A673 (cell line): Measurements from ENCODE around the gene KRTAP4-6. TPM values are rescaled to one million over a fixed set of nuclear protein-coding genes. Genes with fewer than 3 reads are reported as not detected.
"Not testable (repeated sequence)": the region's sequence is repeated elsewhere in the genome, so short reads cannot be mapped to it uniquely, and the experiment has no call there.

ENCODE experiments used
- BruUV-seq: library from RNA; stranded (reverse); fragments of 400-500 nt; replicated peaks from 2 replicates; lab custom pipeline; 2021; lab: Mats Ljungman, UMichigan
- CTCF ChIA-PET: fragments of 300-600 bp; sonication (Branson Sonifier 250); formaldehyde crosslinking; loops from one replicate; lab custom pipeline; 2022; ENCODE audit warnings: antibody characterized with exemption; lab: Charles Lee
- POLR2A ChIA-PET: fragments of 300-600 bp; sonication (Branson Sonifier 250); formaldehyde crosslinking; loops from one replicate; lab custom pipeline; 2022; ENCODE audit warnings: antibody characterized with exemption; ENCODE audit not compliant: low non-redundant PET; lab: Charles Lee
- DNase-seq: peaks from one replicate; pipeline ENCODE4 v3.0.0-alpha.2; 2015; ENCODE audit warnings: low spot score
- H3K27ac ChIP-seq: fragments of 200-600 bp; sonication (generic); 2 replicates; pipeline ENCODE4 v1.5.1; 2016; ENCODE audit warnings: mixed run types, low read depth, mild to moderate bottlenecking, mixed read lengths, antibody characterized with exemption, low read length; ENCODE audit not compliant: poor library complexity, severe bottlenecking
- H3K27me3 ChIP-seq: fragments of 200-600 bp; sonication (generic); replicated peaks from 2 replicates; pipeline ENCODE4 v1.6.1; 2017; ENCODE audit warnings: mixed run types, low read depth, mild to moderate bottlenecking, mixed read lengths, antibody characterized with exemption, low read length; ENCODE audit not compliant: insufficient read depth, poor library complexity
- H3K36me3 ChIP-seq: fragments of 200-600 bp; sonication (generic); 2 replicates; pipeline ENCODE4 v1.6.1; 2016; ENCODE audit warnings: mixed run types, mild to moderate bottlenecking, mixed read lengths, antibody characterized with exemption, low read length; ENCODE audit not compliant: insufficient read depth, poor library complexity, severe bottlenecking
- H3K4me1 ChIP-seq: fragments of 200-600 bp; sonication (generic); 2 replicates; pipeline ENCODE4 v1.6.1; 2017; ENCODE audit warnings: mixed run types, mild to moderate bottlenecking, mixed read lengths, antibody characterized with exemption, low read length; ENCODE audit not compliant: insufficient read depth, poor library complexity, severe bottlenecking
- H3K4me3 ChIP-seq: fragments of 200-600 bp; sonication (generic); 2 replicates; pipeline ENCODE4 v1.5.1; 2016; ENCODE audit warnings: low read depth, mixed run types, mild to moderate bottlenecking, mixed read lengths, low read length; ENCODE audit not compliant: poor library complexity, severe bottlenecking
- H3K9me3 ChIP-seq: fragments of 200-600 bp; sonication (generic); 2 replicates; pipeline ENCODE4 v1.6.1; 2016; ENCODE audit warnings: mixed run types, low read depth, mild to moderate bottlenecking, mixed read lengths, antibody characterized with exemption, low read length; ENCODE audit not compliant: poor library complexity, severe bottlenecking
- EZH2 ChIP-seq: fragments of 200-600 bp; sonication (generic); IDR thresholded peaks from 2 replicates; pipeline ENCODE4 v1.6.1; 2017; ENCODE audit warnings: borderline replicate concordance, low read depth, mild to moderate bottlenecking, mixed read lengths, antibody characterized with exemption, low read length; ENCODE audit not compliant: poor library complexity, severe bottlenecking
- intact Hi-C: fragments of 100-400 bp; cut with micrococcal nuclease; formaldehyde crosslinking; loops from one replicate; pipeline ENCODE4 v1.10.0; 2022; ENCODE audit not compliant: unreplicated experiment
- total RNA-seq: library from RNA; stranded (reverse); gene quantifications from 2 replicates; pipeline ENCODE4 v1.2.3, GENCODE V29; 2021
- TF ChIP-seq, protein P1 (sequence below): fragments of 300-800, 200-600 bp; sonication (generic); conservative IDR thresholded peaks from 2 replicates; pipeline ENCODE4 v1.5.1; 2017; ENCODE audit warnings: low read depth, mild to moderate bottlenecking, antibody characterized with exemption, low read length, moderate library complexity, mixed read lengths

Gene KRTAP4-6
- total RNA-seq, 1 experiment from 2014 or later: not detected

DNA sequence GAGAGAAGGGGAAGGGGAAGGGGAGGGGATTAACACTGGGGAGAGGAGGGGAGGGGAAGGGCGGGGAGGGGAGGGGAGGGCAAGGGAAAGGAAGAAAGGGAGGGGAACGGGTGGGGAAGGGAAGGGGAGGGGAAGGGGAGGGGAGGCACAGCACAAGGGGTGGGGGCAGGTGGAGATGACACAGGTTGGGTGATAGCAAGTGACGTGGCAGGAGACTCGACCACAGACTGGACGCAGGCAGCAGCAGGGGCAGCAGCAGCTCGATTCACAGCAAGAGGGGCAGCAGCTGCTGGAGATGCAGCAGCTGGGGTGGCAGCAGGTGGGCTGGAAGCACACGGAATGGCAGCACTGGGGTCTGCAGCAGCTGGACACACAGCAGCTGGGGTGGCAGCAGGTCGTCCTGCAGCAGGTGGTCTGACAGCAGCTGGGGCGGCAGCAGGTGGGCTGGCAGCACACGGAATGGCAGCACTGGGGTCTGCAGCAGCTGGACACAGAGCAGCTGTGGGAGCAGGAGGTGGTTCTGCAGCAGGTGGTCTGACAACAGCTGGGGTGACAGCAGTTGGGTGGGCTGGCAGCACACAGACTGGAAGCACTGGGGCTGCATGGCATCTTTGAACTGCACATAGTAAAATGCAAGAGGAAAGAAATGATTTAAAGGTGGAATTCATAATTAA, 38.6 kb downstream of the KRTAP4-6 start, which contains the start of gene KRTAP4-16:
Gene KRTAP4-16 (minus strand): TSS at position 624 of the 674 bp plus-strand sequence. CDS start 0 bp downstream, at position 624.
- H3K27ac ChIP-seq: no peak within 1 kb of the TSS
- BruUV-seq: no TSS peak

DNA sequence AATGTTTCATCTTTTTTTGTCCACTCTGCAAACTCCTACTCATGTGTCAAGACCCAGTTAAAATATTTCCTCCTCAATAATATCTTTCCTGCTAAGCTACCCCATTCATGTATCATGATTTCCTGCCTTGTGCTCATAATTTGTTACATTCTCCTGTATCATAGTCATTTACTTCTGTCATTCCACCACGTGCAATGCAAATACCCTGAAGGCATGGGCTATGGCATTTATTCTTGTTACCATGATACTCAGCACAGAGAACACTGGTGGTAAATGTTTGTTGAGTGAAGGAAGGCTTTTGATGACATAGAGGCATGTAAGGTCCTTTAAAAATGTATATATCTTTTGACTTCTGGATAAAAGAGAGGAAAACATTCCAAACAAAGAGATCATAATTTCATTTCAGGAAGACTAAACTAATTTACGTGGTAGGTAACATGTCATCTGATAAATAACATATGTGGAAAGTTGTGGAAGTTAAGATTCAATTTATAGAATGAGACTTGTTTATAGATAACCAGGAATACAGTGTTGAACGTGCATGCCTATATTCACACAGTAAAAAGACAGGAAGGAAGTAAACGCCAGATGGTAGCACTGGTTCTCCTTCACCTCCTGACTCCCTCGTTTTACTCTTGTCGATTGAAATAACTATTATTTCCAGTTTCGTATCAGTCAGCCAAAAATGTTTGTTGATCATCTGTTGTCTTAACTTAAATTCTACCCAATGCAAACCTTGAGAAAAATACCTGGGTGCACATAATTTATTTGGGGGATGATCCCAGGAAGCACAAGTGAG, 40.5 kb downstream of the KRTAP4-6 start:
- DNase-seq, H3K27ac ChIP-seq, BruUV-seq, POLR2A ChIA-PET, CTCF ChIA-PET, H3K27me3 ChIP-seq, H3K36me3 ChIP-seq, H3K9me3 ChIP-seq, H3K4me3 ChIP-seq, H3K4me1 ChIP-seq, intact Hi-C loops: not testable (repeated sequence)

More for the DNA sequence above, 38.6 kb downstream of the KRTAP4-6 start, which contains the start of gene KRTAP4-16:
- POLR2A ChIA-PET: no interaction called here
- Histone ChIP-seq H3K4me1 (no peaks in the 10 kb centered on the region), H3K36me3 (no peaks in the 10 kb centered on the region), H3K27me3 (no peaks in the 10 kb centered on the region), H3K9me3 (no peaks in the 10 kb centered on the region), H3K4me3 (no peak within 1 kb of the TSS)
- CTCF ChIA-PET: no interaction called here
- intact Hi-C loops: no loop called here
- no peak for DNase-seq
- TF ChIP-seq, protein P1, sequence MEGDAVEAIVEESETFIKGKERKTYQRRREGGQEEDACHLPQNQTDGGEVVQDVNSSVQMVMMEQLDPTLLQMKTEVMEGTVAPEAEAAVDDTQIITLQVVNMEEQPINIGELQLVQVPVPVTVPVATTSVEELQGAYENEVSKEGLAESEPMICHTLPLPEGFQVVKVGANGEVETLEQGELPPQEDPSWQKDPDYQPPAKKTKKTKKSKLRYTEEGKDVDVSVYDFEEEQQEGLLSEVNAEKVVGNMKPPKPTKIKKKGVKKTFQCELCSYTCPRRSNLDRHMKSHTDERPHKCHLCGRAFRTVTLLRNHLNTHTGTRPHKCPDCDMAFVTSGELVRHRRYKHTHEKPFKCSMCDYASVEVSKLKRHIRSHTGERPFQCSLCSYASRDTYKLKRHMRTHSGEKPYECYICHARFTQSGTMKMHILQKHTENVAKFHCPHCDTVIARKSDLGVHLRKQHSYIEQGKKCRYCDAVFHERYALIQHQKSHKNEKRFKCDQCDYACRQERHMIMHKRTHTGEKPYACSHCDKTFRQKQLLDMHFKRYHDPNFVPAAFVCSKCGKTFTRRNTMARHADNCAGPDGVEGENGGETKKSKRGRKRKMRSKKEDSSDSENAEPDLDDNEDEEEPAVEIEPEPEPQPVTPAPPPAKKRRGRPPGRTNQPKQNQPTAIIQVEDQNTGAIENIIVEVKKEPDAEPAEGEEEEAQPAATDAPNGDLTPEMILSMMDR: no peak
- TF ChIP-seq EZH2: no peak

- Histone ChIP-seq H3K4me1 (no peaks in the 10 kb centered on the region), H3K27ac (no peak overlapping the region), H3K27me3 (no peaks in the 10 kb centered on the region), H3K4me3 (no peak overlapping the region), H3K9me3 (no peaks in the 10 kb centered on the region), H3K36me3 (no peaks in the 10 kb centered on the region)
- no TSS peak for BruUV-seq
- intact Hi-C loops: no loop called here
- TF ChIP-seq, protein P1: no peak
- TF ChIP-seq EZH2: no peak
- ChIA-PET CTCF (no interaction called here), POLR2A (no interaction called here)
- DNase-seq: no peak
These were observed 41.9 kb downstream of the KRTAP4-6 start for GRCh38 chr17:41098481-41098880.
